M059J (cell line): ENCODE data around the gene RINL. TPM values are rescaled to one million over a fixed set of nuclear protein-coding genes. Genes with fewer than 3 reads are reported as not detected.
"Not testable (repeated sequence)": the region's sequence is repeated elsewhere in the genome, so short reads cannot be mapped to it uniquely, and the experiment has no call there.

Source experiments
- DNase-seq: peaks from one replicate; pipeline ENCODE4 v3.0.0-alpha.2; 2012; ENCODE audit warnings: low read depth
- total RNA-seq: library from RNA; depleted of rRNA; stranded (reverse); fragments of >200 nt; shearing (Covaris generic); gene quantifications from 2 replicates; pipeline ENCODE4 v1.2.3, GENCODE V29; 2014

RINL gene
- total RNA-seq, 1 experiment from 2014 or later: 1.0 TPM

DNA sequence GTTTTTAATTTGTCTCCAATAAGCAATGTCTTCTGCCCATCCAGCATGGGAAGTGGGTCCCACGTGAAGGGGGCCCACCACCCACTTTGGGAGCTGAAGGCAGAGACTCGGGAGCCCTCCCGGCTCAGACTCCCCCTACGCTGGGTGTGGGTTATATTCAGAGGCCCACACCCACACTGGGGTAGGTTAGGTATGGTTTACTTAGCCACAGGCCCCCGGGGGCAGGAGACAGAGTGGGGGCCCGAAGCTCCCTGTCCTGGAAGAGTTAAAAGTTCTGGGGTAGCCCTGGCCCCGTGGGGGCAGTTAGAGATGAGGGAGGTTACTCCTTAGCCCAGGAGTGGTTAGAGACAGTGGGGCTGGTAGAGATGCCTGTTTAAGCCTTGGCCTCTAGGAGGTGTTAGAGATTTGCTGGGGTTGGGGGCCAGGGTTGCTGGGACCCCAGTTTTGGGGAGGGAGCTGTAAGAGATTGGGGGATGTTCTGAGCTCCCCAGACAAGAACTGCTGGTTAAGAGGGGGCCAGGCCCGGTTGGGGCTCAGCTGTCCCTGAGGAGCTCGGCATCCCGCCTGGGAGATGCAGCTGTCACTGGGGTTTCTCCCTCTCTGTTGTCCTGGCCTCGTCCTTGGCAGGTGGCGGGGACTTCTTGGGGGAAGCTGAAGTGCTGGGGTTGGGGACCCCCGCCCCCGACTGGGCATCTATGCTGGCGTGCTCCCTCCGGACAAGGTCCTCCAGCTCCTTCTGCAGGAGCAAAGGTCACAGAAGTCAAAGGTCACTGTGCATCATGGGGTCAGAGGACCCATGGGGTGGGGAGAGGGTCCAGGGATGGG is 712 bp upstream of the RINL start:
- no peak for DNase-seq

- DNase-seq: no peak
These were observed 2.2 kb downstream of the RINL start for GRCh38 chr19:38875656-38876395.

DNA sequence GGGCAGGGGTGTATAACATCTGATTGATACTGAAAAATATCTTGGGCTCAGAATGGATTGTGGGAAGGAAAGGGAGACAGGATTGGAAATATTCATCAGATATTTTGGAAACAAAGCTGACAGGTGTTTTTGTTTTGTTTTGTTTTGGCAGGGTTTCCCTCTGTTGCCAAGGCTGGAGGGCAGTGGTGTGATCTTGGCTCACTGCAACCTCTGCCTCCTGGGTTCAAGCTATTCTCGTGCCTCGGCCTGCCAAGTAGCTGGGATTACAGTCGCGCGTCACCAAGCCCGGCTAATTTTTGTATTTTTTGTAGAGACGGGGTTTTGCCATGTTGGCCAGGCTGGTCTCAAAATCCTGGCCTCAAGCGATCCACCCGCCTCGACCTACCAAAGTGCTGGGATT is 4.7 kb downstream of the RINL start:
- DNase-seq: not testable (repeated sequence)

DNA sequence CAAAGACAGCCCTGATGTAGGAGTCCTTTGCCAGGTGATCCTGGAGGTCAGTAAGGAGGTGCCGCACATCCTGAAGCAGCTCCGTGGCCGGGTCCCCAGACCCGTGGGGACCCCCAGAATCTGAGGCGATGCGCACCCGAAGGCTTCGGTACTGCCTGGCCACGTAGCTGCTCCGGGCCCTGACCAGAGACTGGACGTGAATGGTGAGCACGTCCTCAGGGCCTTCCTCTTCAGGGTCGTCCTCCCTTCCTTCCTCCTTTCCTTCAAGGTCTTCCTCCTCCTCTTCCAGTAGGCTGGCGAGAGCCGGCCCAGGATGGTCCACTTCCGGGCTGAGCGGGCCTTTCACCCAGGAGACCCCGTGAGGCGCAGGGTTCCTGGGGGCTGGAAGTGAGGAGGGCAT is 7.5 kb downstream of the RINL start:
- no peak for DNase-seq

DNA sequence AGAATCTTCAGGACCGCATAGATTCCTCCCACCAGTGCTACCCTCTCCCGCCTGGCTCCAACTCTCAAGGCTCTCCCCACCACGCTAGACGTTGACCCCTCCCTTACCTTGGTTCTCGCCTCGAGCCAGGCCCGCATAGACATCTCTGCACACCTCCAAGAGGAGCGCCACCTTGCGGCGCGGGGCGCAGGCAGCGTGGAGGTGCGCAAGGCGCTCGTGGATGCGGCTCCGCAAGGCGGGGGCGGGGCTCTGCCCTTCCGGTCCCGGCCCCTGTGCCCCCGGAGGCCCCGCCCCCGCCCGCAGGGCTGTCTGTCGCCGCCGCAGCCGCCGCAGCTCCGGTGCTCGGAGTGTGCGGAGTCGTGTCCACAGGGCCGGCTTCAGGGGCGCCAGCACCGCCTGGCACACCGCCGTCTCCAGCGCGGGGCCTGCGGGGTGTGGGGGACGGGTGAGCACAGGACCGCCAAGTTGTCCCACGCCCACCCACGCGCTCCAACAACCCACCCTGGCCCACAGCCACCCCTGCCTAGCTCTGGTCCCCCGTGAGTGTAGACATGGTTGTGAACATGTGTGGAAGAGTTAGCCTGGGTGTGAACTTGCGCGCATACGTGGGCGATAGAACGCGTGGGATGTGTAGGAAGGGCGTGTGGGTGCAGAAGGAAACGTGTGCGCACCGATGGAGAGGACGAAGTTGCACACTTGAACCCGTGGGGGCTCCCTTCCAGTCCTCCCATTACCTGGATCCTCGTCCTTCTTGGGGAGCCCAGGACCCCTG is 8.1 kb downstream of the RINL start:
- peak; percentile 68 for DNase-seq

DNA sequence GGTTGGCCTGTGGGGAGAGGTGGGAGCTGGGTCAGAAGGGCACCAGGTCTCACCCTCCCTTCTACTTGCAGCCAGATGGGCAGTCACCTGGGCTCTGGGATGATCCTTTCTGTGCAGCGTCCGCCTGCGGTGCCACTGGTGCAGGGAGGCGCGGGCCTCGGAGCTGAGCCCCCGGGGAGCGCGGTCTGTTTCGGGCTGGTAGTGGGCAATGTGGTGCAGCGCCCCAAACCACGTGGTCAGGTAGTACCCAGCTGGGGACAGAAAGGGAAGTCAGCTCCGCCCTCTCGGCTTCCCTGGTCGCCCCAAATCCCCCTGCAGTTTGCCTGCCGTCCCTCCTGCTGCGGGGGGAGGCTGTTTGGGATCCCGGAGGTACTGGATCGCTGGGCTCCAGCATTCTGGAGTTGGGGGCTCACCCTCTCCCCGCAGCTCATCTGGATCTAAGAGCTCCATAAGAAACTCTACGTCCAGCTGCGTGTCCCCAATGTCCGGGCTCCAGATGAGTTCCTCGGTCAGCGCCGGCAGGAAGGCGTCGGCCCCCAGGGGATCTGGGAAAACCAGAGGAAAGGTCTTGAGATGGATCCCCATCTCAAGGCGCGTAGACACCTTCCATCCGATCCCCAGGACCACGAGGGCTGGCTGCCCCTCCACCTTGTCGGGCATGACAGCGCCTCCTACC is 8.8 kb downstream of the RINL start:
- DNase-seq: no peak

DNA sequence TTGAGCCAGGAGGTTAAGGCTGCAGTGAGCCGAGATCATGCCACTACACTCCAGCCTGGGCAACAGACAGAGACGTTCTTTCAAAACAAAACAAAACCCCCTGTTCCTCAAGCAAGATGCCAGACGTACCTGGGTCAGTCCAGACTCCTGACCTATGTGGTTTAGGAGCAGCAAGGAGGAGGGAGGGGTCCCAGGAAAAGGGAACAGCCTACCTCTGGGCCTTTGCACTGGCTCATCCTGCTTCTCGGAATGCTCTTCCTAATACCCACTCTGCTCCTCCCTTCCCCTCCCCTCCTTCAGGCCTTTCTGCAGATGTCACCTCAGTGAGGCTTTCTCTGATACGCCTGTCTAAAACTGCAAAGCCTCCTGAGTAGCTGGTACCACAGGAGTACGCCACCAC is 9.5 kb downstream of the RINL start:
- no peak for DNase-seq

GRCh38 chr19:38867171-38867780 is 10.8 kb downstream of the RINL start:
- DNase-seq: no peak

DNA sequence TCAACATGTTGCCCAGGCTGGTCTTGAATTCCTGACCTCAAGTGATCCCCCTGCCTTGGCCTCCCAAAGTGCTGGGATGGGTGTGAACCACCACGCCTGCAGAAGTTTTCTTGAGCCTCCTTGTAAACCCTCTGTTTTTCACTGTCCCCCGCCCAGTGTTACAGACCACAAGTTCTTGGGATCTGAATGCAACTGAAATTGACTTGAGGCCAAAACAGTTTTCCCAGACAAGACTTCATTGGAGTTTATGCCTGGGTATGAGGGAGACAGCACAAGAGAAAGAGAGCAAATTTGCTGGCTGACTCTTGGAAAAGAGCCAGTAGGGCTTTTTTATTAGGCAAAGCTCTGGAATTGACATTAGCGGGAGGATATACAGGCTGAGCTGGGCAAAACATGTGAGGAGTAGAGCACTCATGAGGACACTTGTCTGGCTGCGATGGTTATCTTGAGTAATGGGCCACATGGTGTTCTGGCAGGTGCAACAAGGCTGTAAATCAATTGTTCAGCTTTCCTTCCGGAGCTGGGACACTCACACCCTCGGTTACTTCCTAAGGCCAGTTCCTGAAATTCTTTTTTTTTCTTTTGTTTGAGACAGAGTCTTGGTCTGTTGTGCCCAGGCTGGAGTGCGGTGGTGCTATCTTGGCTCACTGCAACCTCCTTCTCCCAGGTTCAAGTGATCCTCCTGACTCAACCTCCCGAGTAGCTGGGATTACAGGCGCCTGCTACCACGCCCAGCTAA is 15.6 kb downstream of the RINL start:
- peak; percentile 71 for DNase-seq

GRCh38 chr19:38861368-38861767 is 16.7 kb downstream of the RINL start:
- no peak for DNase-seq

- DNase-seq: not testable (repeated sequence)
These were observed 18.4 kb downstream of the RINL start for GRCh38 chr19:38859631-38860204.

GRCh38 chr19:38856813-38857212 is 21.3 kb downstream of the RINL start:
- no peak for DNase-seq

GRCh38 chr19:38855751-38856150 is 22.3 kb downstream of the RINL start:
- not testable (repeated sequence) for DNase-seq

GRCh38 chr19:38854961-38855360 is 23.1 kb downstream of the RINL start:
- not testable (repeated sequence) for DNase-seq

DNA sequence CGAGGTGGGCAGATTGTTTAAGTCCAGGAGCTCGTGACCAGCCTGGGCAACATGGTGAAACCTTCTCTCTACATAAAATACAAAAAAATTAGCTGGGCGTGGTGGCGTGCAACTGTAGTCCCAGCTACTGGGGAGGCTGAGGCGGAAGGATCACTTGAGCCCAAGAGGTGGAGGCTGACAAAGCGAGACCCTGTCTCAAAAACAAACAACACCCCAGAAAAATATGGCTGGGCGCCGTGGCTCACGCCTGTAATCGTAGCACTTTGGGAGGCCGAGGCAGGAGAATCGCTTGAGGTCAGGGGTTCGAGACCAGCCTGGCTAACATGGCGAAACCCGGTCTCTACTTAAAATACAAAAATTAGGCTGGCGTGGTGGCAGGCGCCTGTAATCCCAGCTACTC is 24.9 kb downstream of the RINL start:
- no peak for DNase-seq

GRCh38 chr19:38852231-38853044 is 25.6 kb downstream of the RINL start:
- DNase-seq: peak; percentile 73

DNA sequence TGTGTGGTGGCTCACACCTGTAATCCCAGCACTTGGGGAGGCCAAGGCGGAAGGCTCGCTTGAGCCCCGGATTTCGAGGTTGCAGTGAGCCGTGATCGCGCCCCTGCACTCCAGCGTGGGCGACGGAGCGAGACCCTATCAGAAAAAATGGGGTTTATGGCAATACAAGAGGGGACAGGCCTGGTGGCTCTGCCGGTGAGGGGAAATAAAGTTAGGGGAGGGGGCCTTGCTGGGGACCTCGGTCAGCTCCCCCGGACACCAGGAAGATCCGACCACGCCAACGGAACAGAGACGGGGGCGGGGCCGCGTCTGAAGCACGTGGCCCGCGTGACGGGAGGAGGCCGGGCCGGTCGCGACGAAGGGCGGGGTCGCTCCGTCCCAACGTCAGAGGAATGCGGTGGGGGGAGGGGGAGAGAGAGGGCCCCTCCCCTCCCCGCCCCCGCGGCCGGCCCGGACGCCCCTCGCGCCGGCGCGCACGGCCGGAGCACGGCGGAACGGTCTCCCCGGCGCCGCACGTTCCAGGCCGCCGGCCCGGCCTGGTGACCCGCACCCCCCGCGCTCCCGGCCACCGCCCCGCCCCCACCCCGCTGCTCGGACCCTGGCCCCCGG is 26.3 kb downstream of the RINL start:
- DNase-seq: peak; percentile 89

- no peak for DNase-seq
These were observed 27.0 kb downstream of the RINL start for GRCh38 chr19:38850976-38851621.
